ENCODE data around the gene HK1. TPM values are rescaled to one million over a fixed set of nuclear protein-coding genes. Genes with fewer than 3 reads are reported as not detected.
A peak's percentile ranks its signal among the peaks of the same experiment; 100 is the strongest.

HK1 gene
- total and polyA plus RNA-seq, 2 of the 4 experiments (the other 2 are of a cell fraction) = 53.7 to 90.5 TPM

DNA sequence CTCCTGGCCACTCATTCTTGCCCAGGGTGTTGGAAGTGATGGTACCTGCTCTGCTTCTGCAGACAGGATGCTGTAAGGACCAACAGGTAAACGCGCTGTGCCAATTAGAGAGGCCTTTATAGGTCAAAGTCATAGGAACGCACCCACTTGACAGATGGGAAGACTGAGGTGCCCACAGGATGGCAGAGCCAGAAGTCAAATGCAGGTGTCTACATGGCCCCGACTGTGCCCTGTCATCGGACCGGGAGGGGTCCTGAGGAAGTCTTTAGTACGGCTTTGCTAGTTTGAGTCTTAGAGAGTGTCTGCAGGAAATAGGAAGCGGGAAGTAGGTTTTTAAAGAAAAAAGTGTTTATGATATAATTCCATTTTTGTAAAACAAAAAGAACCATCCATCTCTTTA lies 57.3 kb downstream of the HK1 start:
- H3K56ac ChIP-seq (ENCODE audit: extremely low read depth, insufficient read depth, low read length) = no peak overlapping the region
- no TSS peak for BruUV-seq (replicated peaks)

More for the DNA sequence above, 57.3 kb downstream of the HK1 start:
- ChIA-PET POLR2A (ENCODE audit: unreplicated experiment) (no interaction called here), CTCF (no interaction called here)
- Histone ChIP-seq H4K5ac (ENCODE audit: low read depth, low read length) (no peak overlapping the region), H2AK9ac (replicated peaks; ENCODE audit: low read depth, low read length, poor library complexity) (peak overlapping the region; percentile 67), H4K20me1 (ENCODE audit: insufficient read depth, low read length) (peaks cover 76% of the 10 kb centered on the region), H3K27me3 (ENCODE audit: control insufficient read depth, insufficient read depth, low read length) (no peaks in the 10 kb centered on the region), H2BK120ac (ENCODE audit: low read depth, low read length) (no peak overlapping the region), H4K91ac (ENCODE audit: insufficient read depth, low read depth, low read length) (no peak overlapping the region), H2AK5ac (ENCODE audit: low read depth, low read length) (no peak overlapping the region), H3K4me1 (ENCODE audit: control insufficient read depth, insufficient read depth, low read length) (peaks cover 28% of the 10 kb centered on the region), H3K14ac (replicated peaks; ENCODE audit: low read depth, low read length) (no peak overlapping the region), H3K9me3 (ENCODE audit: control insufficient read depth, insufficient read depth, low read length) (no peaks in the 10 kb centered on the region), H3K36me3 (ENCODE audit: control insufficient read depth, insufficient read depth, low read length) (no peaks in the 10 kb centered on the region; the same call in 1 of the 2 replicates), H3K23ac (ENCODE audit: low read depth, low read length) (no peak overlapping the region), H3K27ac (ENCODE audit: insufficient read depth, low read length) (no peak overlapping the region), H2BK15ac (ENCODE audit: low read depth, low read length) (no peak overlapping the region), H3K4ac (ENCODE audit: low read depth, low read length) (no peak overlapping the region), H3K4me2 (ENCODE audit: low read depth, low read length) (no peak overlapping the region), H2BK20ac (ENCODE audit: low read depth, low read length) (no peak overlapping the region), H3K9me1 (ENCODE audit: insufficient read depth, low read length) (peaks cover 47% of the 10 kb centered on the region), H2BK5ac (ENCODE audit: low read depth, low read length, poor library complexity, severe bottlenecking) (no peak overlapping the region), H2AFZ (replicated peaks; ENCODE audit: low read length, poor library complexity) (no peak overlapping the region), H4K8ac (ENCODE audit: low read depth in 2 of 2, low read length in 2 of 2) (no peak overlapping the region), H3K9ac (ENCODE audit: low read depth, low read length) (no peak overlapping the region), H3K79me1 (ENCODE audit: low read depth in 1 of 2, low read length in 2 of 2) (peaks cover 43 to 87% of the 10 kb centered on the region in 2 experiments), H3K18ac (ENCODE audit: low read depth, low read length) (no peak overlapping the region), H3K4me3 (ENCODE audit: insufficient read depth, low read depth, low read length) (no peak overlapping the region)
- TF ChIP-seq POLR2A (IDR thresholded peaks at IDR 0.05; ENCODE audit: low read depth, low read length) (no peak), USF2 (IDR thresholded peaks at IDR 0.05; ENCODE audit: low read depth, low read length) (no peak), CTCF (conservative IDR thresholded peaks at IDR 0.05; ENCODE audit: low read depth, low read length) (no peak), BHLHE40 (IDR thresholded peaks at IDR 0.05; ENCODE audit: low read depth, low read length) (no peak), RAD21 (IDR thresholded peaks at IDR 0.05; ENCODE audit: low read length) (no peak), SMC3 (IDR thresholded peaks at IDR 0.05; ENCODE audit: low read depth, low read length) (no peak), RFX5 (IDR thresholded peaks at IDR 0.05; ENCODE audit: low read depth, low read length) (no peak), ELK1 (IDR thresholded peaks at IDR 0.05; ENCODE audit: borderline replicate concordance, low read depth, low read length) (no peak), MXI1 (IDR thresholded peaks at IDR 0.05; ENCODE audit: borderline replicate concordance, low read depth, low read length) (no peak), CEBPB (IDR thresholded peaks at IDR 0.05; ENCODE audit: low read depth, low read length) (no peak), CHD1 (IDR thresholded peaks at IDR 0.05; ENCODE audit: low read depth, low read length) (no peak), FOS (IDR thresholded peaks at IDR 0.05; ENCODE audit: low read depth, low read length) (no peak)
- dilution Hi-C loops (cut with HindIII; ENCODE audit: low sequenced_read_pairs, unreplicated experiment) = no loop called here
- 100% methylated on average over 3 of the region's 8 CpGs; no CpG with 5 or more reads in 1 of the 2 experiments for WGBS, 2 experiments (ENCODE audit: extremely low coverage in 2 of 2, insufficient read length in 1 of 2)
- in situ Hi-C loops (cut with MboI; ENCODE audit: low sequenced_read_pairs) = no loop called here
- intact Hi-C loops (cut with micrococcal nuclease) = no loop called here
- DNase-seq (no peak), ATAC-seq (ENCODE audit: low read depth) (no peak)
